HEK293T (cell line): ENCODE data around the gene TRIM8.

Source experiments
- BHLHE40 ChIP-seq: fragments of 450-650 bp; IDR thresholded peaks from 2 replicates; pipeline ENCODE4 v1.6.1; 2016; ENCODE audit warnings: mild to moderate bottlenecking, moderate library complexity, borderline replicate concordance
- NFRKB ChIP-seq: fragments of 450-650 bp; IDR thresholded peaks from 2 replicates; pipeline ENCODE4 v1.6.1; 2016; ENCODE audit warnings: mild to moderate bottlenecking, moderate library complexity
- SP1 ChIP-seq: fragments of 450-650 bp; IDR thresholded peaks from 2 replicates; pipeline ENCODE4 v1.6.1; 2017
- ZNF384 ChIP-seq: fragments of 450-650 bp; IDR thresholded peaks from 2 replicates; pipeline ENCODE4 v1.6.1; 2016

DNA sequence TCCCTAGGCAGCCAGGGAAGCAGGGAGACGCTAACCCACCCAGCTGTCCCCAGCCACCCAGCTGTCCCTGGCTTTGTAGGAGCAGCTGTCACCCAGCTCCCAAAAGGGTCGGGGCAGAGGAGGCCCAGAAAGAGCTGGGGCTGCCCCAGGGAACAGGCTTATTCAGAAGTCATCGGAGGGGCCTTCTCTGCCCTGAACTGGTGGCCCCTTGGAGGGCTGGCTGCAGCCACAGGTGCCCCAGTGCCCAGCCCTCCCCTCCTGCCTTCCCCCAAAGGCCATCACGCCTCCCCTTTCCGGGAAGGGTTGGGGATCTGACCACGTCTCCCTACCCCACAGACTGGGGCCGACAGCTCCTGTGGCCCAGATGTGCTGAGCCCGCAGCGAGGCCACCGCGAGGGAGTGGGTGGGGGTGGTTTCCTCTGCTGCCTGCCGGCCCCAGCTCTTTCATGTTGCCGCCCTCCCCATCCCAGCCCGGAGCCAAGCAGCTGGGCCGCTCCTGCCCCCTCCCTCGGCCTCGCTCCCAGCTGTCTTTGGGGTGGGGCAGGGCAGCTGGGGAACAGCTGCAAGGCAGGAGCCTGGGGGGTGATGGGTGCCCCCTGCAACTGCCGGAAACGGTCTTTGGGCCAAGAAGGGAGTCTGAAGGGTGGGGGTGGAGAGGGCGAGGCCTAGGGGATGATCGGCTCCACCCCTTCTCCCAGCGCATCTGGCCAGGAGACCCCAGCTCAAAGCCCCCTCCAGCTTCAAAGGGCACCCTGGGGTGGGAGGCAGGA is 16.8 kb downstream of the TRIM8 start:
- TF ChIP-seq ZNF384 (no peak), NFRKB (no peak), BHLHE40 (no peak), SP1 (no peak)
